ENCODE results near the gene FEZ2.
A peak's percentile ranks its signal among the peaks of the same experiment; 100 is the strongest.

FEZ2 gene

DNA sequence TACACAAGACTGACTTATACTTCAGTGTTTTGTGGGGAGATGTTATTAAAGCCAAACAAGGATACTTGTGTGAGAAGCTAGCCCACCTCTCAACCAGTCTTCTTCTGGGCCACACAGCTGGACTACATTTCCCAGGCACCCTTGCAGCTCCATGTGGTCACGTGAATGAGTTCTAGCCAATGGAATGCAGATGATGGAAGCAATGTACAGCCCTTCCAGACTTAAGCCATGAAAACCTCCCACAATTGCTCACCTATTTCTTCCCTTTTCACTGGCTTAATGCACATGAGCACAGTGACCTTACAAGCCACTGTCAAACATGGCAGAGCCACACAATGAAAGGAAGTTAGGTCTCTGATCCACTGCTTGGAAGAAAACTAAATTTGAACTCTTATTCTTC is 20.4 kb upstream of the FEZ2 start:
- DNase-seq (ENCODE audit: low spot score), result peak; percentile 45
- TF ChIP-seq, protein P1, sequence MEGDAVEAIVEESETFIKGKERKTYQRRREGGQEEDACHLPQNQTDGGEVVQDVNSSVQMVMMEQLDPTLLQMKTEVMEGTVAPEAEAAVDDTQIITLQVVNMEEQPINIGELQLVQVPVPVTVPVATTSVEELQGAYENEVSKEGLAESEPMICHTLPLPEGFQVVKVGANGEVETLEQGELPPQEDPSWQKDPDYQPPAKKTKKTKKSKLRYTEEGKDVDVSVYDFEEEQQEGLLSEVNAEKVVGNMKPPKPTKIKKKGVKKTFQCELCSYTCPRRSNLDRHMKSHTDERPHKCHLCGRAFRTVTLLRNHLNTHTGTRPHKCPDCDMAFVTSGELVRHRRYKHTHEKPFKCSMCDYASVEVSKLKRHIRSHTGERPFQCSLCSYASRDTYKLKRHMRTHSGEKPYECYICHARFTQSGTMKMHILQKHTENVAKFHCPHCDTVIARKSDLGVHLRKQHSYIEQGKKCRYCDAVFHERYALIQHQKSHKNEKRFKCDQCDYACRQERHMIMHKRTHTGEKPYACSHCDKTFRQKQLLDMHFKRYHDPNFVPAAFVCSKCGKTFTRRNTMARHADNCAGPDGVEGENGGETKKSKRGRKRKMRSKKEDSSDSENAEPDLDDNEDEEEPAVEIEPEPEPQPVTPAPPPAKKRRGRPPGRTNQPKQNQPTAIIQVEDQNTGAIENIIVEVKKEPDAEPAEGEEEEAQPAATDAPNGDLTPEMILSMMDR (IDR thresholded peaks at IDR 0.05; ENCODE audit: extremely low read depth, missing control alignments), result no peak

DNA sequence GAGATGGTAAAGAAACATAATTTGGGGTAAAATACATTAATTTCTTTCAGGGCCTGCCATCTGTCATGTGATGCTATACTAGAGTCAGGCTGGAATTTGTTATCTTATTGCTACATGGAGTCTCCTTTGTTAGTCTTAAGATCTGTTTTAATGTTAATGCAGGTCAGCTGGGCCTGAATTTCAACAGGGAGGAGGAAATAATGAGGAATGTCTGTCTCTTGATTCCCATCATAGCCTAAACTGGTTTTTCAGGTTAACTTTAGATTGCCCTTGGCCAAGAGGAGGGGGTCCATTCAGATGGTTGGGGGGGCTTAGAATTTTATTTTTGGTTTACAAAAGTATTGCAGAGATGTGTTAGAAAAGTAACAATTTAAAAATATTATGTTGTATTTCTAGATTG is 19.0 kb upstream of the FEZ2 start:
- no peak for DNase-seq (ENCODE audit: low spot score)
- TF ChIP-seq, protein P1 (IDR thresholded peaks at IDR 0.05; ENCODE audit: extremely low read depth, missing control alignments), result no peak

DNA sequence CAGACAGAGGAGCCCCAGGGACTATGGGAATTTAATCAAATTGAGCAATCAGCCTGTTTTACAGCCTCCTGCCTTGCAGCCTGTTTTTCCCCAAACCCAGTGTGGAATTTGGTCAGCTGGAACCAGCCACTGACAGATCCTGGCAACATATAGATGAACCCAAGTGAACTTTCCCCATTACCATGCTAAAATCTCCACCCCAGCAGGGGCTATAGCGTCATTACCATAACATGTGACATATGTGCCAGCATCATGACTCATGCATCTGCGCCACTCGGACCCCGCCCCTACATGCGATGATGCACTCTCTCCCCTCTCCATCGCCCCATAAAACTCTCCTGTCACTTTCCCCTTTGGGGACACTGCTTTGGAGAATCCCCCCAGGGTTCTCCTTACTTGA is 17.3 kb upstream of the FEZ2 start:
- TF ChIP-seq, protein P1 (IDR thresholded peaks at IDR 0.05; ENCODE audit: extremely low read depth, missing control alignments), result no peak
- DNase-seq (ENCODE audit: low spot score), result no peak

DNA sequence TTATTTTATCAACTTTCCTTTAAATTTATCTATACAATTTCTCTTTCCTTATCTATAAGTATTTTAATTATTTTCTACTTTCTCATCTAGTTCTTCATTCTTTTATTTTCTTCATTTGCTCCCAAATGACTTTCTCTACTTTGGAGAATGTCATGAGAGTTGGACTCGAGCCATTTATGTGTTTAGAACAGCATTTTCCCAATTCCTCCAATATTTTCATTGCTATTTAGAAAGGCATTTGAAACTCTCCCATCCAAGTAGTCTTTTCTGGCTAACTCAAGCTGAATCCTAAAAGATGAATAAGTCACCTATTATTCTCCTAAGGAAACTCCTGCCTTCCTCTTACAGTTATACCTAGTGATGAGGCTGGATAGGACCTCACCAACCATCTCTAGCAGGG is 15.8 kb upstream of the FEZ2 start:
- no peak for DNase-seq (ENCODE audit: low spot score)
- TF ChIP-seq, protein P1 (IDR thresholded peaks at IDR 0.05; ENCODE audit: extremely low read depth, missing control alignments), result no peak

DNA sequence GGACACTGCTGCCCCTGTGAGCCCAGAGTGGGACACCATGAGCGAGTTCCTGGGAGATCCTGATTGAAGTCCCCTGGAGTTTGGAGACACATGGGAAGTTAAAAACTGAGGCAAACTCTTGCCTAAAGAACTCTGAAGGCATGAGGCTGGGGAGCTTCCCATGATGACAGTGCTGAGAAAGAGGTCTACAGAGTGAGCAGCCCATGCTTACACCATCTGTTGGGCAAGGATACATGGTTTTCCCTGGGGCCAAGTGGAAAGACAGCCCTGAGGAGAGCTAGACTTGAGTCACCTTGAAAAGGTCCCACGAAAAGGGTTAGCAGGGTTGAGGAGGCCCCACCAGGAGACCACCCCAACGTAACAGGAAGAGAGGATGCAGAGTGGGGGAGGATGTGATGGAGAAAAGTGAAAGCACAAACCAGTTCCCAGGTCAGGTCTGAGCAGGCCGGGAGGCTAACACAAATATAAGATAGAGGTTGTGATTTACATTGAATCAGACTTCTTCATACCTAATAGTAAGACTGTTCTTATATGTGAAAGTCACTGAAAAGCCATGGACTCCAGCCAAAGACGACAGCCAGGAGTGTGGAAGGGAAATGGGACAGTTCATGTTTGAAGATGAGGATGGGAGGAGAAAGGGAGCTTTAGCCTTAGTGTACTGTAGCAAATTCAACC is 13.5 kb upstream of the FEZ2 start:
- TF ChIP-seq, protein P1 (IDR thresholded peaks at IDR 0.05; ENCODE audit: extremely low read depth, missing control alignments), result no peak
- DNase-seq (ENCODE audit: low spot score), result no peak

DNA sequence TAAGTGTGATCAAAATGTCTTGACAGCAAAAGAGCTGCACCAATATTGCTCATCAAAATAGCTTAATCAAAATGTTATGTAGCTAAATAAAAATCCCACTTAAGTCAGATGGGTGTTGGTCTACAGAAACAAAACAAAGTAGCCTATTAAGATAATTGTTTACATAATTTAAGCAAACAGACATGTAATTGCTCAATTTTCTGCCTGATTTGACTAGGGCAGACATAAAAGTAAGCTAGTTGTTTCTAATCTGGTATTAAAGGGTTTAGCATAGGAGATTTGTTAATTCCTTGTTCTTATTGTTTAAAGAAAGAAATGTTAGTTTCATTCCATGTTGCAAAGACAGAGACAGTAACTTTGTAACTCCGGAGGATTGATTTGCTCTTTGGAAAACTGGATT is 11.5 kb upstream of the FEZ2 start:
- DNase-seq (ENCODE audit: low spot score), result no peak
- TF ChIP-seq, protein P1 (IDR thresholded peaks at IDR 0.05; ENCODE audit: extremely low read depth, missing control alignments), result no peak

DNA sequence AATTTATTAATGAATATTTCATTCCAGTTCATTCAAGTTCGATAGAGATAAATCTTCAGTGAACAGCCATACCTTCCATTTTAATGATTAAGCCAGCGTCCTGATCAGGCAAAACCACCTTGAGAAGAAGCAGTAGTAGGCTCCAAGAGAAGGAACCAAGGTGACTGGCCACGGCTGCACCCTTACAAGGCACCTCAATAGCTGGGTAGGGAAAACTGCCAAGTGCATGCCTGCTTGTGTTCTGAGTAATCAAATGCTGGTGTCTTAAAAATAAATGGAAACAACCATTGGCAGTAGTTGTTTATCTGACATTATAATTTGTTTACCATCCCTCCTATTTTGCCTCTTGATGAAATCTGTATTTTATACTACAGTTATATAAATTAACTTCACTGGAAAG is 10.0 kb upstream of the FEZ2 start:
- TF ChIP-seq, protein P1 (IDR thresholded peaks at IDR 0.05; ENCODE audit: extremely low read depth, missing control alignments), result no peak
- DNase-seq (ENCODE audit: low spot score), result no peak

Measured in GM20000 (cell line).